HL-60 (cell line): ENCODE measurements around the gene RSPH3.

Experiments used
- DNase-seq, 2 experiments: peaks; one replicate each; pipeline ENCODE4 v3.0.0-alpha.2; 2010 to 2020; ENCODE audit warnings: low read depth in 1 of 2, low spot score in 1 of 2
- H3K27ac ChIP-seq: fragments of 250-450 bp; sonication (Bioruptor Pico); replicated peaks from 2 replicates; pipeline ENCODE4 v1.5.1; 2020; ENCODE audit warnings: mild to moderate bottlenecking, moderate library complexity
- H3K27me3 ChIP-seq: fragments of 250-450 bp; sonication (Bioruptor Pico); 2 replicates; pipeline ENCODE4 v1.5.1; 2021; ENCODE audit warnings: mild to moderate bottlenecking, moderate library complexity; ENCODE audit not compliant: insufficient read depth, poor library complexity, severe bottlenecking
- H3K4me3 ChIP-seq: replicated peaks from 2 replicates; pipeline ENCODE4 v1.5.1; 2011; ENCODE audit warnings: mild to moderate bottlenecking, control low read depth, low read length; ENCODE audit not compliant: insufficient read depth
- GABPA ChIP-seq: IDR thresholded peaks from 2 replicates; pipeline ENCODE4 v1.6.1; 2012; ENCODE audit warnings: low read depth
- POLR2AphosphoS5 ChIP-seq: IDR thresholded peaks from 2 replicates; pipeline ENCODE4 v1.6.1; 2012; ENCODE audit warnings: low read depth
- SPI1 ChIP-seq: IDR thresholded peaks from 2 replicates; pipeline ENCODE4 v1.6.1; 2012; ENCODE audit warnings: low read depth, mild to moderate bottlenecking, borderline replicate concordance
- TF ChIP-seq, protein P1 (sequence below): IDR thresholded peaks from 2 replicates; pipeline ENCODE4 v1.6.1; 2012; ENCODE audit warnings: low read depth; ENCODE audit not compliant: insufficient replicate concordance
- TF ChIP-seq, protein P2 (sequence below): IDR thresholded peaks from one replicate; pipeline ENCODE4 v1.5.1; 2011; ENCODE audit warnings: low read length, control low read depth, inconsistent platforms; ENCODE audit not compliant: insufficient read depth

Gene RSPH3

DNA sequence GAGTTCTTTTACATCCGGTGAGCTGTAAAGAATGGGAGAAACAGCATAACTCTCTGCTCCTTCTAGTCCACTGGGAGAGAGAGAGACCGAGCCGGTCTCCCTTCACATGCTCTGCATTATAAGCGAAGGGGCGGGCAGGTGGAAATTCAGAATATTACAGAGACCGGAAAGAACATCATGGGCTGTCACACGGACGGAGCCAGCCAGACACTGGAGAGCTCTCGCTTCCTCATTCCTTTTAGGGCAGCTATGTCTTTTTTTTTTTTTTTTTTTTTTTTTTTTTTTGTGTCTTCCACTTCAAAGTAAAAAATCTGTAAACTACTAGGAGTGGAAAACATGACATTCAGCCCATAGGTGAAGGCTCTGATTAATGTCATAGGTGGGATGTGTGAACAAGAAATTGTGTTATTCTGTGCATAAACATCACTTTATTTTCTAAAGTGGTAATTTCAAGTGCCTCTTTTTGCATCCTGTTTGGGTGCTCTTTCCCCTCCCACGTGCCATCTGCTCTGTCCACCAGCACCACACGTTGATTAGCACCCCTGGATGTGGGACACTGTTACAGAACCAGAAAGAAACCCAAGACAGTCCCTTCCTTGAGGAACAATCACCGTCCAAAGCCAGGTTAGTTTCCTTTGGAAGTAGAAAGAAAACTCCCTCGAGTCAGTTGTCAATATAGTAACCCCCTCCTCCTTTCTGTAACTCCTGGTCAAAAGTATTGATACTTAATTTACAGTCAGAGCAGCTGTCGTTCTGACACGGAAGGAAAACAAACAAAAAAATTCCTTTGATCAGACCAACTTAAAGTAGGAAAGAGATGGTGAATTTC, 45.1 kb upstream of the RSPH3 start, which contains the start of gene TAGAP:
TAGAP (minus strand) TSS at position 93 of the 829 bp plus-strand sequence. CDS start 845 bp downstream, outside the sequence.
- peak within 1 kb of the TSS; percentile 85 for H3K27ac ChIP-seq
- TF ChIP-seq GABPA: peak; percentile 71; the same call in 1 of the 2 replicates
- peak; percentile 94 for TF ChIP-seq POLR2AphosphoS5
- TF ChIP-seq, protein P1, sequence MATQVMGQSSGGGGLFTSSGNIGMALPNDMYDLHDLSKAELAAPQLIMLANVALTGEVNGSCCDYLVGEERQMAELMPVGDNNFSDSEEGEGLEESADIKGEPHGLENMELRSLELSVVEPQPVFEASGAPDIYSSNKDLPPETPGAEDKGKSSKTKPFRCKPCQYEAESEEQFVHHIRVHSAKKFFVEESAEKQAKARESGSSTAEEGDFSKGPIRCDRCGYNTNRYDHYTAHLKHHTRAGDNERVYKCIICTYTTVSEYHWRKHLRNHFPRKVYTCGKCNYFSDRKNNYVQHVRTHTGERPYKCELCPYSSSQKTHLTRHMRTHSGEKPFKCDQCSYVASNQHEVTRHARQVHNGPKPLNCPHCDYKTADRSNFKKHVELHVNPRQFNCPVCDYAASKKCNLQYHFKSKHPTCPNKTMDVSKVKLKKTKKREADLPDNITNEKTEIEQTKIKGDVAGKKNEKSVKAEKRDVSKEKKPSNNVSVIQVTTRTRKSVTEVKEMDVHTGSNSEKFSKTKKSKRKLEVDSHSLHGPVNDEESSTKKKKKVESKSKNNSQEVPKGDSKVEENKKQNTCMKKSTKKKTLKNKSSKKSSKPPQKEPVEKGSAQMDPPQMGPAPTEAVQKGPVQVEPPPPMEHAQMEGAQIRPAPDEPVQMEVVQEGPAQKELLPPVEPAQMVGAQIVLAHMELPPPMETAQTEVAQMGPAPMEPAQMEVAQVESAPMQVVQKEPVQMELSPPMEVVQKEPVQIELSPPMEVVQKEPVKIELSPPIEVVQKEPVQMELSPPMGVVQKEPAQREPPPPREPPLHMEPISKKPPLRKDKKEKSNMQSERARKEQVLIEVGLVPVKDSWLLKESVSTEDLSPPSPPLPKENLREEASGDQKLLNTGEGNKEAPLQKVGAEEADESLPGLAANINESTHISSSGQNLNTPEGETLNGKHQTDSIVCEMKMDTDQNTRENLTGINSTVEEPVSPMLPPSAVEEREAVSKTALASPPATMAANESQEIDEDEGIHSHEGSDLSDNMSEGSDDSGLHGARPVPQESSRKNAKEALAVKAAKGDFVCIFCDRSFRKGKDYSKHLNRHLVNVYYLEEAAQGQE: peak; percentile 81
- TF ChIP-seq, protein P2, sequence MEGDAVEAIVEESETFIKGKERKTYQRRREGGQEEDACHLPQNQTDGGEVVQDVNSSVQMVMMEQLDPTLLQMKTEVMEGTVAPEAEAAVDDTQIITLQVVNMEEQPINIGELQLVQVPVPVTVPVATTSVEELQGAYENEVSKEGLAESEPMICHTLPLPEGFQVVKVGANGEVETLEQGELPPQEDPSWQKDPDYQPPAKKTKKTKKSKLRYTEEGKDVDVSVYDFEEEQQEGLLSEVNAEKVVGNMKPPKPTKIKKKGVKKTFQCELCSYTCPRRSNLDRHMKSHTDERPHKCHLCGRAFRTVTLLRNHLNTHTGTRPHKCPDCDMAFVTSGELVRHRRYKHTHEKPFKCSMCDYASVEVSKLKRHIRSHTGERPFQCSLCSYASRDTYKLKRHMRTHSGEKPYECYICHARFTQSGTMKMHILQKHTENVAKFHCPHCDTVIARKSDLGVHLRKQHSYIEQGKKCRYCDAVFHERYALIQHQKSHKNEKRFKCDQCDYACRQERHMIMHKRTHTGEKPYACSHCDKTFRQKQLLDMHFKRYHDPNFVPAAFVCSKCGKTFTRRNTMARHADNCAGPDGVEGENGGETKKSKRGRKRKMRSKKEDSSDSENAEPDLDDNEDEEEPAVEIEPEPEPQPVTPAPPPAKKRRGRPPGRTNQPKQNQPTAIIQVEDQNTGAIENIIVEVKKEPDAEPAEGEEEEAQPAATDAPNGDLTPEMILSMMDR: no peak
- peak; percentile 76; the same call in 1 of the 2 replicates for TF ChIP-seq SPI1
- H3K27me3 ChIP-seq: no peaks in the 10 kb centered on the region
- H3K4me3 ChIP-seq: peak within 1 kb of the TSS; percentile 71
- DNase-seq: peak; percentile 79 to 96

DNA sequence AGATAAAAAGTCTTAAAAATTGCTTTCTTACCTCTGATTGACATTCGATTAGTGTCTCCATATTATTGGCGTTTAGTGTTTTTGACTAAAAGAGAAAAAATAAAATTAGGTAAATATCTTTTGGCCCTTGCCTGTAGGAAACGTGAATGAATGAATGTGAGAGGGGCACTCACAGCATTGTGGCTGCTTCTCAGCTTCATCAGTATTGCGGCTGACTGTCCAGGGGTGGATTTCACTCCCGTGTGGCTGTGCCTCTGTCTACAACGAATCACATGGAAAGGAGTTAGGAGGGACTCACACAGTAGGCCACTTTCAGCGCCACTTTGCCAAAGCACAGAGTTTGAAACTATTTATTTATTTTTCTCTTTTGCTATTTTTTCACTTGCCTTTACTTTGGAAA, 43.9 kb upstream of the RSPH3 start:
- TF ChIP-seq, protein P2: no peak
- TF ChIP-seq, protein P1: no peak
- TF ChIP-seq POLR2AphosphoS5: peak; percentile 40; the same call in 1 of the 2 replicates
- no peak for TF ChIP-seq GABPA
- no peak for TF ChIP-seq SPI1
- peak in 1 of 2 experiments; percentile 58 for DNase-seq
- H3K27me3 ChIP-seq: no peaks in the 10 kb centered on the region
- peak overlapping the region; percentile 71 for H3K4me3 ChIP-seq
- peak overlapping the region; percentile 85 for H3K27ac ChIP-seq

DNA sequence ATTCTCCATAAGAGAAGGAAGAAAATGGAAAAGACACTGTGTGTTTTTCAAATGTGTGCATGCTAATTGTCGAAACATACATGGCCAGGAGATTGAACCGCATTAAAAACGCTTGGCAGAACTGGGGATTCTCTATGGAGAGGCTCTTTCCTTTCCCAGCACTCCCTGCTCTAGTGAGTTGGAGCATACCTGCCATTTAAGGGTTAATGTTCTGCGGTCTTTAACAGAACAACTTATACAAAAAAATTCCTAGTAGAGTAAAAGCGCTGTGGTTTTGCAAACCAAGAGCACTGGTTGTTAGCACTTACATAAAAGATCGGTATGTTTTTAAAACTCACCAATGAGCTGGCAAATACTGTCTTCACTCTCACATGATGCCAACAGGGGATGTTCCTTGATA, 43.2 kb upstream of the RSPH3 start:
- Histone ChIP-seq H3K4me3 (peak overlapping the region; percentile 71), H3K27me3 (no peaks in the 10 kb centered on the region), H3K27ac (peak overlapping the region; percentile 85)
- TF ChIP-seq GABPA (no peak), POLR2AphosphoS5 (no peak), SPI1 (no peak)
- TF ChIP-seq, protein P2: no peak
- no peak for DNase-seq
